G401 (cell line): ENCODE results near the gene ATP10B. TPM values are rescaled to one million over a fixed set of nuclear protein-coding genes. Genes with fewer than 3 reads are reported as not detected.
A peak's percentile ranks its signal among the peaks of the same experiment; 100 is the strongest.
"Not testable (repeated sequence)": the region's sequence is repeated elsewhere in the genome, so short reads cannot be mapped to it uniquely, and the experiment has no call there.

Experiments
- DNase-seq: peaks from one replicate; pipeline ENCODE4 v3.0.0-alpha.2; 2015; ENCODE audit warnings: low spot score
- in situ Hi-C: cut with HindIII; loops from 2 replicates; pipeline ENCODE4 v1.10.0; 2016; ENCODE audit warnings: low sequenced_read_pairs, mixed read lengths
- total RNA-seq: library from RNA; depleted of rRNA; stranded (reverse); fragments of >200 nt; shearing (Covaris generic); gene quantifications from 2 replicates; pipeline ENCODE4 v1.2.3, GENCODE V29; 2014

ATP10B gene
- total RNA-seq, 1 experiment from 2014 or later: not detected

DNA sequence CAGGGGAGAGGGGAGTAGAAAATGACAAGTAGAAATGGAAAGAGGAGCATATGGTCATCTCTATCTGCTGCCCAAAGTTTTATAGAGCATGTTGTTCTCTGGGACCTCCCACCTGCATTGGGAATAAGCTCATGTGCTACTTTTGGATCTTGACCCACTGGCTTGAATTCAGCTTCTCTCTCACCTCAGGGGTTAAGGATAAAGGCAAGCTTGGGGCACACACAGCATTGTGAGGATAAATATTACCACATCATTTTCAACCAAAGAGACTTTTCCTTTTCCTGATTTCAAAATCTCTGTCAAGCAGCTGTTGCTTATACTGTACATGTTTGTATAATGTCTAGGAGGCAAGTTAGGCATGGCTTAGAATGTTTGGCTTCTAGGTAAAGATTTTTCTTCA, 16.6 kb downstream of the ATP10B start:
- peak; percentile 98 for DNase-seq
- in situ Hi-C loops: no loop called here

GRCh38 chr5:160833806-160834205, 18.2 kb downstream of the ATP10B start:
- in situ Hi-C loops: no loop called here

GRCh38 chr5:160831801-160832200, 20.2 kb downstream of the ATP10B start:
- DNase-seq: no peak
- in situ Hi-C loops: no loop called here

More at GRCh38 chr5:160833806-160834205, 18.2 kb downstream of the ATP10B start:
- DNase-seq: no peak

DNA sequence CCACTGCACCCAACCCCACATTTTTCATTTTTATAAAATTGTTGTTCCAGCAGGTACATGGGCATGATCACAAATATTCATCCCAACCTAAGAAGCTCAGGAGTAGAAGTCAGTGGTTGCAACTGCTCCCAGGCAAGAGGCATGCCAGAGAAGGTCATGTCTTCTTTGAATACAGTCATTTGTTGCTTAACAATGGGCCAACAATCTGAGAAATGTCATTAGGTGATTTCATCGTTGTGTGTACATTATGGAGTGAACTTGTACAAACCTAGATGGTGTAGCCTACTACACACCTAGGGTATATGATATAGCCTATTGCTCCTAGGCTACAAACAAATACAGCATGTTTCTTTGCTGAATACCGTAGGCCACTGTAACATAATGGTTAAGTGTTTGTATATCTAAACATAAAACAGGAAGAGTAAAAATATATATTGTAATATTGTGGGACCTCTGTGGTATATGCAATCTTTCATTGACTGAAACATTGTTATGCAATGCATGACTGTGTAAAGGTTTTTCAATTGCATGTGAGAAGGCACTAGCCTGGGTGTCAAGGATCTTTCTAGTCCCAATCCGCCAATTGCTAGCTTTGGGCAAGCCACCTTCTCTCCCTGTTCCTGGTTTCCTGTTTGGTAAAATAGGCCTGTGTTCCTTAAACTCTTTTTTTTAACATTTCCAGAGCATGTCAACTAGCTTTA, 27.6 kb downstream of the ATP10B start:
- in situ Hi-C loops: no loop called here

DNA sequence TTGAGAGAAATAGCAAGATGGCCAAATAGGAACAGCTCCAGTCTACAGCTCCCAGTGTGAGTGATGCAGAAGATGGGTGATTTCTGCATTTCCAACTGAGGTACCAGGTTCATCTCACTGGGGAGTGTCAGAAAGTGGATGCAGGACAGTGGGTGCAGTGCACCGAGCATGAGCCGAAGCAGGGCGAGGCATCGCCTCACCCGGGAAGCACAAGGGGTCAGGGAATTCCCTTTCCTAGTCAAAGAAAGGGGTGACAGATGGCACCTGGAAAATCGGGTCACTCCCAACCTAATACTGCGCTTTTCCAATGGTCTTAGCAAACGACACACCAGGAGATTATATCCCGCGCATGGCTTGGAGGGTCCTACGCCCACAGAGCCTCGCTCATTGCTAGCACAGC, 39.0 kb downstream of the ATP10B start:
- DNase-seq, in situ Hi-C loops: not testable (repeated sequence)

More for the DNA sequence above, 27.6 kb downstream of the ATP10B start:
- no peak for DNase-seq

DNA sequence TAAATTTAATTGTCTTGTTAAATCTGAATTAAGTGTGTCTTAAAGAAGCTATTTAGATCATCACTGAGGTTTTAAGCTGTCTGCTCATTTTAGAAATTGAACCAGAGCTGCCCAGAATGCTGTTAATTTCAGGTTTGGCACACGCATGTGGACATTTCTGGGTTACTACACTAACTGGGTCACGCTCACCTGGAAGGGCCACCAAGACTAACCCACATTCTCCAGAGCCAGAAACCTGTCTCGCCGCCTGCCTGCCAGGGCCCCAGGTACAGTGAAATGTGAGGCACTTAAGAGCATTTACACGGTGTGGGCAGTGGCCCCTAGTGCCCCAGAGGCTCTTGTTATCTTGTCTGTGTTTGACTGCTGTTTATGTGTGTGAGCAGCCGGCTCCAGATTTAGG, 46.6 kb downstream of the ATP10B start:
- peak; percentile 98 for DNase-seq
- in situ Hi-C loops: no loop called here

- peak; percentile 84 for DNase-seq
- in situ Hi-C loops: no loop called here
Measured at GRCh38 chr5:160802592-160802991, 49.4 kb downstream of the ATP10B start.

DNA sequence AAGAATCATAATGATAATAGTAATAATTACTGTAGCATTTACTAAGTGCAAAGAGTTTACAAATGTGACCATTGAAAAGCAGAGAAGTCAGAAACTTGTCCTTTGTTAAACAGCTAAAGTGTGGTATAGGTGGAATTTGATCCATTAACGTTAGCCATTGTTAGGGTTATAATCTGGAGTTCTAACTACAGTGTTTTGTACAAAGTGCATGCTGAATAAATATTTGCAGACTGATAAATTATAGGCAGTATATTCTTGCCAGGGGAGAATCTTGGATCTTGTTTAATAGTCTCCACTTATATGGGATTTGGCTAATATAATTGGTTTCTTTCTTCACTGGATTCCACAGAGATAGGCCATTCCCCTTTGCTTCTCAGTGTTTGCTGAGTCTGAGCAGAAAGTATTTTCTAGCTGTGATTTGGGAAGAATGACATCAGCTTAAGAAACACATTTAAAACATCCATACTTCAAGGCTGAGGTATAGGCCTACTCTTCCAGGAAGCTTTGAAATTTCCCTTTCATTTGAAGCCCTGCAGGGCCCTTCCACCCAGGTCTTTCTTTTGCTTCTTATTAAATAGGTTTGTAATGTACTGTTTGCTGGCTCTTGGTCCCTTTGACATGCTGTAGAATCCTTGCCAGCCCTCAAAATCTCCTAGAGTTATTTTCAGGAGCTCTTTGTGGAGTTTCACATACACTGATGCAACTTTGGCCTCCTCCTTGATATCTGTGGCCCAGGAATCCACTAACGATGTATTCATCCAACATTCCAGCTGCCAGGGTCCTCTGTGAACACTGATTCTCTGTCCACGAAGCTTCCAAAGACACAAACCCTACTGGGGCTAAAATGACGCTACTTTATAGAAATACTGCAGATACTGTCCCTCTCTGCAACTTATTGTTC, 51.4 kb downstream of the ATP10B start:
- DNase-seq: no peak
- in situ Hi-C loops: no loop called here

- no peak for DNase-seq
- in situ Hi-C loops: no loop called here
Measured at GRCh38 chr5:160799184-160799583, 52.8 kb downstream of the ATP10B start.

DNA sequence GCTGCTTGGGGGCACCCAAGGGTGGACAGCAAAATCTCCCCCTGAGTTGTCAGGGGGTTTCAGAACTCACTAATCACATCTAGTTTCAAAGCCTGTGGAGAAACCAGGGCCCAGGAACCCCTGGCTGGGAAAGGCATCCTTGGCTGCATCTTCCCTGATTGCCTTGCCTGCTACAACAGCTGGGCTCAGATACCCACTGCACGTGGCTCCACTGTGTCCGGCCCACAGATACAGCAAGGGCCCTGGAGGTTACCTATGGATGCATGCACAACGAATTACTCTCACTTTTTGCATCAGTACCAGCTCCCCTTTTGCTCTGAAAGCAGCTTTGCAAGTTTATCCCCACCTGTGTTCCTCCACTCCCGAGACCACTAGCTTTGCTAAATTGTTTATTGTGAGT, 55.0 kb downstream of the ATP10B start:
- no peak for DNase-seq
- in situ Hi-C loops: no loop called here

DNA sequence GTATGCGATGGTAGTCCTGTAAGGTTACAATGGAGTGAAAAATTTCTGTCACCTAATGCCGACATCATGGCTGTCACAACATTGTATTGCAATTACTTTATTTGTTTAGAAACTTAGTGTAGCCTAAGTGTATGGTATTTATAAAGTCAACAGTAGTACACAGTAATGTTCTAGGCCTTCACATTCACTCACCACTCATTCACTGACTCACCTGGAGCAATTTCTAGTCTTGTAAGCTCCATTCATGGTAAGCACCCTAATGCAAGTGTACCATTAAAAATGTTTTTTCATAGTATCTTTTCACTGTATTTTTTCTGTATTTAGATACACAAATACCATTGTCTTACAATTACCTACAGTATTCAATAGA, 58.5 kb downstream of the ATP10B start:
- DNase-seq: no peak
- in situ Hi-C loops: no loop called here

DNA sequence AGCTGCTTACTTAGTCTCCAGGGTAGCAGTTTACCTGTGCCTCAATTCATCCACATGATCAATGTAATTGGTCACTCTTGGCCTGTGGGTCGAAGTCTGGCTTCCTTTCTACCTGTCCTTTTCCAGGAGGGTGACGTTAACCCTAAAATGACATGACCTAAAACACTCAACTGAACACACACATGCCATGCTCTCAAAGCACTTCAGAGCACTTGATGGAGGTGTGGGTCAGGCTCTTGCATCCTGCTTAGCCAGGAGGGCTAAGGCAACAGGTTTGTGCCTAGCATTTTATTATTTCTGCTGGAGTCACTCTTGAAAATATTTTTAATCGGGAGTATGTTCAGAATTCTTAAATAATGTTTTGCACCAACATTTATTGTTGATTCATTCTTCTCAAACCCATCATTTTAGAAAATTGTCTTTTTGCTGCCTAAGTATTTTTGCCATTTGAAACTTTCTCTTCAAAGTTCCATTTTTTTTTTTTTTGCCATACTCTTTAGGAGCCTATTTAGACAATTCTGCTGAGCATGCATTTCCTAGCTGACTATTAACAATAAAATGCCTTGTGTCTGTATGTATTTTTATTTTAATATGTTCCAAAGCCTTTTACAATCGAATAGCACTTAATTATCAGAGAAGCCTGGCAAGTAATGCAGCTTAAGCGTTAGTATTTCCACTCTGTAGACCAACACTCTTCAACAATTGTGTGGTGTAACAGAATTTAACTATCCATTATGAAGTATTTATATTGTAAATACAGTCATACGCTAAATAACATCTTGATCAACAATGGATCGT, 59.1 kb downstream of the ATP10B start:
- no peak for DNase-seq
- in situ Hi-C loops: no loop called here

- in situ Hi-C loops: no loop called here
- DNase-seq: peak; percentile 24
Measured at GRCh38 chr5:160792281-160792680, 59.7 kb downstream of the ATP10B start.

- no peak for DNase-seq
- in situ Hi-C loops: no loop called here
Measured at GRCh38 chr5:160789219-160789859, 62.7 kb downstream of the ATP10B start.

- peak; percentile 14 for DNase-seq
- in situ Hi-C loops: no loop called here
Measured at GRCh38 chr5:160788102-160788660, 63.8 kb downstream of the ATP10B start.

DNA sequence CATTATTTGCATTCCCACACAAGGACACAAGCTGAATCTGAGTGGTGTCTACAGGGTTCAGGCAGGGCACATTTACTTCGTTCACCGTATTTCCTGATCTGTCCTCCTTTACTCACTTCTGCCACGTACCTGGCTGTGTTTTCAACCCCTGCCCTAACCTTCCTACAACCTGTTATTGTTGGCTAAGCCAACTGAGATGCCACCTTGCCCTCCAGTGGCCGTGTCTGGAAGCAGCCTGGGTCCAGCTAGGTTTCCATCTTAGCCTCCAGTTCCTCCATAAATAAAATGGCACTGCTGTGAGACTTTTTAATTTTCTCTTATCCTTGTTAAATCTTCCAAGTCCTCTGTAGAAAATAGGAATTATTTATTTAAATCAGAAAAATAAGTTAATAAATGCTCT, 64.8 kb downstream of the ATP10B start:
- DNase-seq: peak; percentile 19
- in situ Hi-C loops: no loop called here

- in situ Hi-C loops: no loop called here
- DNase-seq: no peak
Measured at GRCh38 chr5:160774666-160775315, 77.2 kb downstream of the ATP10B start.

- in situ Hi-C loops: no loop called here
Measured at GRCh38 chr5:160773646-160774410, 78.2 kb downstream of the ATP10B start.

More at GRCh38 chr5:160773646-160774410, 78.2 kb downstream of the ATP10B start:
- no peak for DNase-seq
